ENCODE measurements around the gene SEC22B.
A peak's percentile ranks its signal among the peaks of the same experiment; 100 is the strongest.
"Not testable (repeated sequence)": the region's sequence is repeated elsewhere in the genome, so short reads cannot be mapped to it uniquely, and the experiment has no call there.

SEC22B gene

GRCh38 chr1:120176092-120176855 lies at the start of gene SEC22B:
TSS of gene SEC22B (minus strand) at chr1:120176520. CDS start at chr1:120176381, 139 bp downstream.
- FAIRE-seq (no peak), DNase-seq (ENCODE audit: insufficient read length, low spot score) (peak; percentile 74)

GRCh38 chr1:120217933-120218332 lies 41.6 kb upstream of the SEC22B start:
- FAIRE-seq; DNase-seq (ENCODE audit: insufficient read length, low spot score): not testable (repeated sequence)

GRCh38 chr1:120217175-120217929 lies 41.0 kb upstream of the SEC22B start:
- not testable (repeated sequence) for FAIRE-seq; DNase-seq (ENCODE audit: insufficient read length, low spot score)

GRCh38 chr1:120213606-120214005 lies 37.3 kb upstream of the SEC22B start:
- not testable (repeated sequence) for FAIRE-seq; DNase-seq (ENCODE audit: insufficient read length, low spot score)

GRCh38 chr1:120210754-120211153 lies 34.4 kb upstream of the SEC22B start:
- DNase-seq (ENCODE audit: insufficient read length, low spot score); FAIRE-seq: not testable (repeated sequence)

GRCh38 chr1:120196863-120197775 lies 20.8 kb upstream of the SEC22B start:
- not testable (repeated sequence) for DNase-seq (ENCODE audit: insufficient read length, low spot score); FAIRE-seq

GRCh38 chr1:120188626-120189025 lies 12.3 kb upstream of the SEC22B start:
- not testable (repeated sequence) for FAIRE-seq; DNase-seq (ENCODE audit: insufficient read length, low spot score)

GRCh38 chr1:120182176-120182707 lies 5.9 kb upstream of the SEC22B start:
- not testable (repeated sequence) for FAIRE-seq; DNase-seq (ENCODE audit: insufficient read length, low spot score)

GRCh38 chr1:120179811-120180690 lies 3.7 kb upstream of the SEC22B start:
- DNase-seq (ENCODE audit: insufficient read length, low spot score); FAIRE-seq: not testable (repeated sequence)

GRCh38 chr1:120178799-120179756 lies 2.8 kb upstream of the SEC22B start:
- FAIRE-seq (no peak), DNase-seq (ENCODE audit: insufficient read length, low spot score) (no peak)

- FAIRE-seq; DNase-seq (ENCODE audit: insufficient read length, low spot score): not testable (repeated sequence)
These were observed 1.7 kb upstream of the SEC22B start for GRCh38 chr1:120178058-120178457.

GRCh38 chr1:120175688-120176087 lies 632 bp downstream of the SEC22B start:
- FAIRE-seq; DNase-seq (ENCODE audit: insufficient read length, low spot score): not testable (repeated sequence)

- not testable (repeated sequence) for FAIRE-seq; DNase-seq (ENCODE audit: insufficient read length, low spot score)
These were observed 11.6 kb downstream of the SEC22B start for GRCh38 chr1:120164761-120165160.

- not testable (repeated sequence) for DNase-seq (ENCODE audit: insufficient read length, low spot score); FAIRE-seq
These were observed 14.3 kb downstream of the SEC22B start for GRCh38 chr1:120162015-120162414.

GRCh38 chr1:120158495-120158894 lies 17.8 kb downstream of the SEC22B start:
- not testable (repeated sequence) for FAIRE-seq; DNase-seq (ENCODE audit: insufficient read length, low spot score)

GRCh38 chr1:120158086-120158485 lies 18.2 kb downstream of the SEC22B start:
- not testable (repeated sequence) for DNase-seq (ENCODE audit: insufficient read length, low spot score); FAIRE-seq

- not testable (repeated sequence) for FAIRE-seq
These were observed 26.0 kb downstream of the SEC22B start for GRCh38 chr1:120150138-120150822.

More at GRCh38 chr1:120150138-120150822, 26.0 kb downstream of the SEC22B start:
- DNase-seq (ENCODE audit: insufficient read length, low spot score): not testable (repeated sequence)

All from GM19239 (cell line).